ENCODE data around the gene ZMIZ1. TPM values are rescaled to one million over a fixed set of nuclear protein-coding genes. Genes with fewer than 3 reads are reported as not detected.

Gene ZMIZ1
- total RNA-seq, 1 donor from 2014 or later = 11.0 TPM

GRCh38 chr10:79098061-79098460 is 29.3 kb downstream of the ZMIZ1 start:
- no peak for DNase-seq (ENCODE audit: low read depth in 2 of 2)

DNA sequence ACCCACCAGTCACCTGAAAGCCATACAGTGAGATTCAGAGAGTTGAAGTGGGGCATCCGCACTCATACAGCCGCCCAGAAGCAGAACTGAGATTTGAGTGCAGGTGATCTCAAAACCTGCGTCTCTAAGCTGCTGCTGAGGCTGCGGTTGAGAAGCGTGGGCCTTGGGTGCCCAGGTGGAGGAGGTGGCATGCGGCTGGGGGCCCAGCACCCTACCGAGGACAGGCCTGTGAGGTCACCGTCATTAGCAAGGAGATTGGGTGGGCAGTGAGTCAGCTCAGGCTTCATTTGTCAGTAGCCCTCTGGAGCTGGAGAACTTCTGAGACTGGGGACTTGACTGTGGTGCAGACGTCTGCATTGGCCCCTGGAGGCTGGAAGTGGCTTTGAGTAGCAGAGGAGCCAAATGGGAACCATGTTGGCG is 29.8 kb downstream of the ZMIZ1 start:
- DNase-seq (ENCODE audit: low read depth in 2 of 2) = no peak

DNA sequence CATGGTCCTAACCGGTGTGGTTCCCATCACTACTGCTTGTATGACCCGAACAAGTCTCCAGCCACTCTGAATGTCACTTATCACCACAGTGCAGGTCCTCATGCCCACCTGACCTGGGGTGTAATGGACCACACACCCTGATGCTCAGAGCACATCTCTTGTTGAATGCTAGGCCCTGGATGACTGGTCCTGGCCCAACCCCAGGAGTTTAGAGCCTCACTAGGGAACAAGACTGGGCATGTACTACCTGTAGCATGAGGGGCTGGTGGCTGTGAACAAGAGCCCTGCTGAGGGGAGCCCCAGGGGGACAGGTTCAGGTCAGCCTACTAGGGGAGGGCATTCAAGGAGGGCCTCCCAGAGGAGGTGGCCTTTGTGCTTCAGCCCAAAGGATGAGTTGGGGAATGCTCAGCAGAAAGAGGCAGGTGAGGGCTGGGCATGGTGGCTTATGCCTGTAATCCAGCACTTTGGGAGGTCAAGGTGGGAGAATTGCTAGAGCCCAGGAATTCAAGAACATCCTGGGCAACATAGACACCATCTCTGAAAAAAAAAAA is 31.2 kb downstream of the ZMIZ1 start:
- DNase-seq (ENCODE audit: low read depth in 2 of 2) = no peak

DNA sequence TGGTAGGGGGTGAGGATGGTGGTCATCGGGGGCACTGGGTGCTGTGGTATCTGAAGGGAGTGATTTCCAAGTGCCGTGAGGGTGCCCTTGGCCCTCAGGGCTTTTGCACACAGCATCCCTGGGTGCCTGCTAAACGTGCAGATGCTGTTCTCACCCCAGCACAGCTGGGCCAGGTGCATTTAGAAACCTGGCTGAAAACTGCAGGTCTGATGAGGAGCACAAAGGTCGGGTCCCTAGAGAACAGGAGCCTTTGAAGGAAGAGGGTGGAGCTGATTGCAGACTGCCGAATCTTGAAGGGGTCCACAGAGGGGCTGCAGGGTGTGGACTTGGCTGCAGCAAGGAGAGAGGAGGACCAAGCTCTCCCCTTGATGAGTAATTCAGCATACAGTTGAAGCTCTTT is 32.0 kb downstream of the ZMIZ1 start:
- DNase-seq (ENCODE audit: low read depth in 2 of 2) = no peak

- no peak for DNase-seq (ENCODE audit: low read depth in 2 of 2)
Observed at GRCh38 chr10:79101560-79102497, 33.1 kb downstream of the ZMIZ1 start.

GRCh38 chr10:79102498-79102874 is 33.7 kb downstream of the ZMIZ1 start:
- DNase-seq (ENCODE audit: low read depth in 2 of 2) = peak in 1 of 2 donors; percentile 31

- DNase-seq (ENCODE audit: low read depth in 2 of 2) = no peak
Observed at GRCh38 chr10:79103129-79103528, 34.4 kb downstream of the ZMIZ1 start.

- no peak for DNase-seq (ENCODE audit: low read depth in 2 of 2)
Observed at GRCh38 chr10:79103585-79103984, 34.8 kb downstream of the ZMIZ1 start.

DNA sequence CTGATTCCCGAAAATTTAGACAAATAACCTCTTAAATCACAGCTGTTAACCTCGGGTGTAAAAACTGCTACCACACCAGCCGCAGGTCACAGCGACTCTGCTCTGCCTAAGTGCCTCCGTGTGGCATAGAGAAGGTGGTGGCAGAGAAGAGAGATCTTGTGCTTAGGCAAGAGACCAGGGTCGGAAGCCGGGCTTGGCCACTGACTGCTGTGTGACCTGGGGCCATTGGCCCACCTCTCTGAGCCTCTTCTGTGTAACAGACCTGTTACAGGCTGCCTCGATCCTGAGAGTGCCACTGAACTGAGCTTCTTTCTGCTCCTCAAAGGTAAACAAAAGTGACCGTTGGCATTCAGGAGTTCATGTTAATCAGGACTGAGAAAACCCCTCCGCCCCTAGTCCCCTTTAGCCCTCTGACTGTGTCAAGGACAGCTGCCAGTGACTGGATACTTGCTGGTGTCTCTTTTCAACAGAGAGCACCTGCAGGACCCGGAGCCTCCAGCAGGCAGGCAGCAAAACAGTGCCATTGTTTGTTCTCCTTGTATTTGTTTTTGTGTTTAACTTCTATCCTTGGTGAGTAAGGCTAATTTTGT is 36.5 kb downstream of the ZMIZ1 start:
- DNase-seq (ENCODE audit: low read depth in 2 of 2) = peak in 1 of 2 donors; percentile 19

DNA sequence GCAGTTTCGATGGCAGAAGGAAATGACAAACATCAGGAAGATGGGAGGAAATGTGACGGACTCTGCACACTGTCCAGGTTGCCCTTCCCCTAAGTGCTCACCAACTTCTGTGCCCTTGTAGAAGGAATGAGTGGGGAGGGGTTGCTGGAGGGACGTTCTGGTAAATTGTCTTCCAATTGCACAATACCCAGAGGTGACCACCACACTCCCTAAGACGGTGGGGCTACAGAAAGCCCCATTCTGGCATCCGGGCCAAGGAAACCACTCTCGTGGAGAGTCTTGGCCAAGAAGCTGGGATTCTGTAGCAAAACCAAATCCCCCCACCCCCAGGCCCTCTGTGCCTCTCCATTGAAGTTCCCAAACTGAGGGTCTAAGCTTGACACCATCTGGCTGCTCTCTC is 37.1 kb downstream of the ZMIZ1 start:
- DNase-seq (ENCODE audit: low read depth in 2 of 2) = no peak

DNA sequence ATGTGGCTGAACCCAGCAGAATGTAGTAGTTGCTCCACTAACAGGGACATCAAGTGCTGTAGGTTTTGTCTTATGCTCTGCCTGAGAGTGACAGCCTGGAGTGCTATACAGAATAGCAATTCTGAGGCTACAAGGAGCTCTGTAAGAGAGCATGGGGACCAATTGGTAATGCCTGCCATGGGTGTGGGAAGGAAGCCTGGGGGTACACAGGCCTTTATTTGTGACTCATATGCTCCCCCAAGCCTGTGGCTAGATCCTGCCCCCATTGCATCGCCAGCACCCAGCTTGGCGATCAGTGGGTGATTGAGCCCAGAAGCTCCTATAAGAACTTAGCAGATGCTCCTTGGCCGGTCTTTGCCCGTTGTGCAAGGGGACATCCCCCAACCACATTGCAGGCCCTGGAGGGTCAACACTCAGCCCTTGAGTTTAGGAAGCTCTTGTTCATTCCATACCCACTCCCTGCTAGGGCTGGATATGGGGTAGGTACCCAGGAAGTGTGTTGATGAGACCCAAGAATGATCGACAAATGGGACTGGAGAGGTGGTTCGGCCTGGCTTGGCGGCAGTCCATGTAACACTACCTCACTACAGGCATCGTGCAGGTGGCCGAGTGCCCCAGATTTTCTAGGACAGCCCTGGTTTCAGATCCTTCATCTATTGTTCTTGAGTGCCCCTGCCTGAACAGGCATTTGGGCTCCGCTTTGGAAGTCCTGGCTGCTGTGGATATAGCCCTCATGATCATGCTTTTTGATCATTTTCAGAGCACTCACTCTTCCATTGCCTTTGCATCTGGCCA is 37.7 kb downstream of the ZMIZ1 start:
- no peak for DNase-seq (ENCODE audit: low read depth in 2 of 2)

DNA sequence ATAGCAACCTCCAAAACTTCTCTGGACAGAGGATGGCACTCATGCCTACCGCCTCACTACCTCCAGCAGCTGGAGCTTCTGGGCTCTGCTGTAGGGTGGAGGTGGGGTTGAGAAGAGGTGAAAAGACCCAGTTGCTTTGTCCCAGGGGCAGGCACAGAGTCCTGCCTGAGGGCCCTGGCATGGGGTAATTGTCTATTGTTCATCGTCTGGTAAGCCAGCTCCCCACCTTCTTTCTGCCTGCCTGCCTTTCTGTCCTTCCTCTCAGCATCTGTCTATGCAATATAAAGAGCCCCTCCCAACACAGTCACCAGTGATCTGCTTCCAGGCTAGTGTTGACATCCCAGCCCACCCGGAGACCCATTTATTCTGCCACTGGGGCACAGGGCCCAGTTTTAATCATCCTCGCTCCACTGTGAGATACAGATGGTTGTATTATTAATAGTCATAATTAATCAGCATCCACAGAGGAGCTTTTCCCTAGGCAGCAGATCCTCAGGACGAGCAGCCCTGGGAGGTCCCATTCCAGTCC is 39.0 kb downstream of the ZMIZ1 start:
- DNase-seq (ENCODE audit: low read depth in 2 of 2) = no peak

DNA sequence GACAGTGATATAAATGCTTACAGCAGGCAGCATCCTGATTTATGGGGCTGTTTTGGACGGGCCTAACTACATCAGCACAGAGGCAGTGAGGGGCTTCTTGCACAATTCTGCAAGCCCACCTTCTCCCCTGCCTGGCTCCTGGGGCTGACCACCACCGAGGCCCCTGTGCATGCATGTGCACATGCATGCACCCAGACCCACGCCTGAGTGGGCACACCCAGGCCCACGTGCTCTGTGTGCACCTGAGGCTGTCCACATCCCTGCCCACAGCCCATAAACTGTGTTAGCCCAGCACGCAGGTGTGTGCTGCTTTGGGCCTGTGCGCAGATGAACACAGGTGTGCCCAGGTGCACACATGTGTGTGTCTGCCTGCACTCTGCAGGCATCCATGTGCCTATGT is 40.0 kb downstream of the ZMIZ1 start:
- no peak for DNase-seq (ENCODE audit: low read depth in 2 of 2)

DNA sequence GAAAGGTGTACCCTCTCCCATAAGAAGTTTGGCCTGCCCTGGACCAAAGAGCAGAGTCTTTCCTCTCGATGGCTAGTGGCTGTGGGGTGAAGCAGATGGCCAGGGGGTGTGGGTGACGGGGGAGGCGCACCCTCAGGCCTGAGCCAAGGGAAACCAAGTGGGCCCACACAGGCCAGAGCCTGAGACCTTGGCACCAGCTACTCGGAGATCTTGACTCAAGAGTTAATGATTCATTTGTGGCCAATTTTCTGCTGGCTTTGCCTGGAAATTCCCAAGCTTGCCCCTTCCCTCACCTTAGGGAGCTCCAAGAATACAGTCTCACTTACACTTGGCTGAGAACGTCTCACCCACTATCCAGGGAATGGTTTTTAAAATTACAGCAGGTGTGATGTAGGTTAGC is 42.7 kb downstream of the ZMIZ1 start:
- no peak for DNase-seq (ENCODE audit: low read depth in 2 of 2)

- no peak for DNase-seq (ENCODE audit: low read depth in 2 of 2)
Observed at GRCh38 chr10:79111846-79112614, 43.3 kb downstream of the ZMIZ1 start.

DNA sequence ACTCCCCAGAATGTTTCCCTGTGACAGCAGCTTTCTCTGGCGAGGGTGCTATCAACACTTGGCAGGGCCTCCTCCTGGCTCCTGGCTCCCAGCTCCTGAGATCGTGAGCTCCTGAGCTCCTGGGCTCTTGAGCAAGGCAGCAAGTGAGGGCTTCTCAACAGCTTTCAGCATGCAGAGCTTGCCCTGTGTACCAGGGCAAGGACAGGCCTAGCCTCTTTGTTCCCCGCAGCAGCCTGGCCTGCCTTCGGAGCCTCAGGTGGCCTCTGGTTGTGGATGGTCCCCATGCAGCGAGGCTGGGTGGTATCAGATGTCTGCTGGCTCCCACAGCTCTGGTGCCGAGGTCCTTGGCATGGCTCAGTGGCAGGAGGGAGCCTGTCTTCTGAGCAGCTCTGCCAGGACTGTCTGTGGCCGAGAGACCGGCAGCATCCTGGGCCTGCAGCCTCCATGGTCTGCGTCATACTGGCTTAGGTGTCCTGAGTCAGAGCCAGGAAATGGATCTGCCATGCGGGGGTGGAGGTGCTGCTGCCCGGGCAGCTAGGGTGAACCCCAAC is 44.2 kb downstream of the ZMIZ1 start:
- DNase-seq (ENCODE audit: low read depth in 2 of 2) = peak in 1 of 2 donors; percentile 70

- no peak for DNase-seq (ENCODE audit: low read depth in 2 of 2)
Observed at GRCh38 chr10:79113827-79114226, 45.1 kb downstream of the ZMIZ1 start.

GRCh38 chr10:79115302-79115701 is 46.5 kb downstream of the ZMIZ1 start:
- DNase-seq (ENCODE audit: low read depth in 2 of 2) = no peak

- DNase-seq (ENCODE audit: low read depth in 2 of 2) = no peak
Observed at GRCh38 chr10:79116368-79116767, 47.6 kb downstream of the ZMIZ1 start.

All from dermis microvascular lymphatic vessel endothelial cell (primary cell).